Smooth muscle cell of trachea (primary cell): Measurements from ENCODE around the gene EXPH5. TPM values are rescaled to one million over a fixed set of nuclear protein-coding genes. Genes with fewer than 3 reads are reported as not detected.

Experiments
- total RNA-seq: library from RNA; depleted of rRNA; stranded (reverse); fragments of >200 nt; gene quantifications from 2 replicates; pipeline ENCODE4 v1.2.1, GENCODE V29; 2014

Gene EXPH5, protein sequence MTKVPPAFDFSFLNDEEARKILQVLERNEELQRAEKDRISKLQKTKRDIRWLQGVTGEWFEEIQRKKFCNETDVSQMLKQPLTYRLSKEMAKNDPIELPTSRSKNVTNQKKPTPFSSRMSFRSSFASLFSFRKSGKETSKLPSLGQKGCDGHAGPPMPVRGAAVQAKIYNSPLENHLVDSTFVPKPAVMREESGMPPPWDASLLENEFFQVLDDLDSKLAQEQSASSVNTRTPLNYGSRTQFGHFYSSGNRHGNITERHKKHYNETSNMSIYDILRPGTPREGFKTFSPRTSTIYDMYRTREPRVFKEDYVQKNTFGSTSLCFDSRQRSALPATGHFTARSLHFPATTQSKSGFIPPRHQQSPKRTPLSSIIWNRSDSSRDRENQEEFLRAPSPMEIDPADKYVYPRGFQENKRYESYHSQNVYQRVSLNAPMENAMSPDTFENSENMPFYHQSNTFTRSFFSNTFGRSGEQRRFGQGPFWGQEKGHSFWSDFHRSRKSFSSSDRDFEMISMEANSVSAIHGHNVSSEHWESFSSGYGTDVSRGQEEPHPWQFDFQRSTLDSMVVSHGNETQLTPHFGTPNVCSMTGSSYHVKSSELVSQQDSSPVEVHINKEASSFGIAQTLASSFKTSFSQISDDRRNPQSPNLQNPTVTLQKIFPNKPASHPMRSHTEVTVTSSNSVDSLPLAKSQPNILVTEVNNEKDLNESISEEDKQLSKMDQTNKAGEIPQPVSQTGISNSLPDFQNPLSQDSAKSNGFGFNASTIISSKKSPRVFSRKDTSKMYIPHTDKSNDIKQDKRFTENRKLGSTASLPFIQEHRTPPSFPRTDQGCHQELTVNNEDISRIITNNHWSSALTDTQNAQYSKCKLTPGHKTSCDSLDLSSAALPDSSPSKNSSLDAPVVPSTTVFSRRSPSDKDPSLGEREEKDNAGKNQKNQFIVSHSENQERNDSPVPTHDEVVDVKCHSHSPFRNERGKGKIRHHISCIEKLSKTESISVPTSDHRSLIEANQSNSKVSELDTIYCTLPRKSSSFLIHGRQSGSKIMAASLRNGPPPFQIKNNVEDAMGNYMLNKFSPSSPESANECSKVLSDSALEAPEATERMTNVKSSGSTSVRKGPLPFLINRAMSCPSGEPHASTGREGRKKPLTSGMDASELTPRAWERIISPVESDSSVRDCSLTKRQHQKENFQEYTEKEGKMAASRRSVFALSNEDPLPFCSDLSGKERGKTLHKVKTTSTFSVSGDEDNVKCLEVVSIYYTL (N-terminal part only)
- 2.3 and 4.7 TPM in 2 replicates for total RNA-seq

DNA sequence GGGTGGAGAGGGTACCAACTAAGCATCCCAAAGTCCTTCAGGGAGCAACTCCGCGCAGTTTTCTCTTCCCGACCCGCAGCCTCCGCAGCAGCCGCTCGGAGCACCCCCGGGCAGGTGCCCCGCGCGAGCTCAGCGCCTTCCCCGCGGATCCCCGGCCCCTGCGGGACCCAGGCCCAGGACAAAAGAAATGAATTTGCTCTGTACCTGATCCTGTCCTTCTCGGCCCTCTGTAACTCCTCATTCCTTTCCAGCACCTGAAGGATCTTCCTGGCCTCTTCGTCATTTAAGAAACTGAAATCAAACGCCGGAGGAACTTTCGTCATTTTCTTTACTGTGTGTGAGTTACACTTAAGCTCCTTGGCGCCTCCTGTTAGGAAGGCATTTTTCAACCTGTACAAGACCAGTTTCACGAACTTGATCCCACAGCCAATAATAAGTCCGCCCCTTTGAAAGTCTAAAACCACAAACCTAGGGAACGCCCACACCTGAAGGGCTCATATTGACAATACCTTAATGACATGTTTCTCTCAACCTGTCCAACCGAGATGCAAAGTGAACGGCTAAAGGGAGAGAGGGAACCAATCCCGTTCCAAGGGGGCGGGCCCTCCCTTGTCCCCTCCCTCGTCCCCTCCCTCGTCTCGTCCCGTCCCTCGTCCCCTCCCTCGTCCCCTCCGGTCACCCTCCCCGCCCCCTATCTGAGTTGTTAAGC lies at the start of gene EXPH5:
Gene EXPH5 (minus strand): TSS at position 555 of the 709 bp plus-strand sequence. CDS start 232 bp downstream, at position 323.

DNA sequence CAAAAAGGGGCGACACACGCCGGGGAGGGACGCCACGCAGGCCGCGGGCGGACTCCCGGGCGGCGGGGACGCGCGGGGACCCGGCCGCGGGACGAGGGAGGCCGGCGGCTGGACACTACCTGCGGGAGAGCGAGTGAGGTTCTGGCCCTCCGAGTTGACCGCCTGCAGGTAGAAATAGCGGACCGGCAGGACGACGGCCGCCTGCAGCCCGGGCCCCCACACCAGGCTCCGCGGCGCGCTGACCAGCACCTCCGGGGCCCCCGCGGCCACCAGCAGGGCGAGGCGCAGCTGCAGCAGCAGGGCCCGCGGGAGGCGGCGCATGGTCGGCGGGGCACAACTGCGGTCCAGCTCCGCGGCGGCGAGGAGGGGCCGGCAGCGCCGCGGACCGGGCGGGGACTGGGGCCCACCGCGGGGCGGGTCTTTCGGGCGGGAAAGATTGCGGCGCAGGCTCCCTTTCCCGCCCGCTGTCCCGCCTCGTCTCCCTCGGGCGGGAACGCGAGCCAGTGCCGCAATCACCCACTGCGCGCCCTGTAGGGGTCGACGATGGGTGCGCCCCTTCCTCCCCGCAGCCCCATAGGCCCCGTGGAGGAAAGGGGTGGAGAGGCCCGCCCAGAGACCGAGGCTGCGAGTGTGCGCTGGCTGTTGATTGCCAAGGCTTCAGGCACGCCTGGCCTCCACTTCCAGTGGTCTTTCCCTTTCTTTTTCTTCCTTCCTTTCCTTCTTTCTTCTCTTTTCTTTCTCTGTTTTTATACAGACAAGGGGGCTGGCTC lies 95.3 kb downstream of the EXPH5 start, which contains the start of gene POGLUT3:
Gene POGLUT3 (minus strand): TSS at position 339 of the 770 bp plus-strand sequence. CDS start 18 bp downstream, at position 321.

DNA sequence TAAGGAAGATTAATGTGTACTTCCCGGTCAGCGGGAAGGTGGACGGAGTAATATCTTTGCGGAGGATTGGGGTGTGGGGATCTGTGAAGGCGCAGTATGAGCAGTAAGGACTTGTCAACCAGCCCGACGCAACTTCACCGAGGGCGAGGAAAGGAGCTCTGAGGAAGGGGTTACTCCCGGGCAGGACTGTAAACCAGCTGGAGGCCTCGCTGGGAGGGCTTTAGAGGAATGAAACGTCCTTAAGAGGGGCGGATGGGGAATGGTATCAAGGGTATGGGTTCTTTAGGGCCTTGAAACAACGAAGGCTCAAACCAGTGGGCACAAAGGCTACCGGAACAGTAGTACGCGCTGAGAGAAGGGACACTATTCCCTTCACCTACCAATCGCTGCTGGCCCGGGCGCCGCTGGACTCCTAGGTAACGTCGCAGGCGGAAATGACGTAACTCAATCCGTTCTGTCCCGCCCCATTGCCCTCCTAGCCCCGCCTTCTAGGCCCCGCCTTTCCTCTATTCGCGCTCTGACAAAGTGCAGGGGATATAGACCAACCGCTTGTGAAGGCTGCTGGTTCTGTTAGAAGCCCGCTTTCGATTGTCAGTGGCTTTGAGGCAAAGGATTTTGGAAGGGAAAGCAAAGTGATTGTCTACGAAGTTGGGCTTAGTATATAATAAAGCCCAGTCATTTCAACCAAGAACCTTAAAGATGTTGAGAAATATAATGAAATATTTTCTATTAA lies 126.3 kb downstream of the EXPH5 start, which contains the start of gene C11orf65:
Gene C11orf65 (minus strand): TSS at position 439 of the 733 bp plus-strand sequence. CDS start 5,970 bp downstream, outside the sequence.

Other genes starting within 250 kb of the EXPH5 start
- 1.8 and 2.3 TPM in 2 replicates for gene C11orf65, start 126.2 kb downstream of the EXPH5 start, total RNA-seq
- 29.3 and 52.7 TPM in 2 replicates for gene POGLUT3, start 95.4 kb downstream of the EXPH5 start, total RNA-seq
- gene DDX10, start 71.3 kb upstream of the EXPH5 start, total RNA-seq = 14.4 and 17.9 TPM in 2 replicates